ENCODE data around the gene TBL1X. TPM values are rescaled to one million over a fixed set of nuclear protein-coding genes. Genes with fewer than 3 reads are reported as not detected.

Gene TBL1X
- total RNA-seq, 1 donor from 2014 or later: 15.4 TPM

- DNase-seq (ENCODE audit: low spot score in 2 of 2): peak in 1 of 2 donors; percentile 74
- Histone ChIP-seq H3K27me3 (no peaks in the 10 kb centered on the region), H3K4me3 (no peak overlapping the region), H3K27ac (peak overlapping the region in 1 of 2 donors; percentile 48), H3K9me3 (no peaks in the 10 kb centered on the region), H3K36me3 (no peaks in the 10 kb centered on the region), H3K4me1 (peaks cover 0 to 14% of the 10 kb centered on the region in 2 donors)
- intact Hi-C loops (cut with DNase I): loop anchor here (10.0 kb wide), 1 partner anchor 98 kb away; the partner anchor contains the start of gene TBL1X
- no peak for TF ChIP-seq CTCF (IDR thresholded peaks at IDR 0.05)
Measured at GRCh38 chrX:9562851-9563250, 98.0 kb downstream of the TBL1X start.

GRCh38 chrX:9566150-9566621, 101.3 kb downstream of the TBL1X start:
- DNase-seq (ENCODE audit: low spot score in 2 of 2): peak in 1 of 2 donors; percentile 79
- intact Hi-C loops (cut with DNase I): loop anchor here (10.0 kb wide), 1 partner anchor 101 kb away; the partner anchor contains the start of gene TBL1X
- H3K27ac ChIP-seq: no peak overlapping the region

GRCh38 chrX:9569876-9570301, 105.0 kb downstream of the TBL1X start:
- no peaks in the 10 kb centered on the region for H3K9me3 ChIP-seq
- intact Hi-C loops (cut with DNase I): loop anchor here (10.0 kb wide), 1 partner anchor 105 kb away; the partner anchor contains the start of gene TBL1X
- no peaks in the 10 kb centered on the region for H3K27me3 ChIP-seq
- H3K4me3 ChIP-seq: no peak overlapping the region
- no peak overlapping the region for H3K27ac ChIP-seq
- no peak for DNase-seq (ENCODE audit: low spot score in 2 of 2)
- no peaks in the 10 kb centered on the region for H3K36me3 ChIP-seq
- peaks cover 0 to 20% of the 10 kb centered on the region in 2 donors for H3K4me1 ChIP-seq
- no peak for TF ChIP-seq CTCF (IDR thresholded peaks at IDR 0.05)

More at GRCh38 chrX:9566150-9566621, 101.3 kb downstream of the TBL1X start:
- no peak for TF ChIP-seq CTCF (IDR thresholded peaks at IDR 0.05)
- Histone ChIP-seq H3K27me3 (no peaks in the 10 kb centered on the region), H3K4me3 (no peak overlapping the region), H3K4me1 (peaks cover 0 to 17% of the 10 kb centered on the region in 2 donors), H3K9me3 (no peaks in the 10 kb centered on the region), H3K36me3 (no peaks in the 10 kb centered on the region)

- intact Hi-C loops (cut with DNase I): no loop called here
- TF ChIP-seq CTCF (IDR thresholded peaks at IDR 0.05): no peak
- Histone ChIP-seq H3K9me3 (no peaks in the 10 kb centered on the region), H3K27ac (no peak overlapping the region), H3K27me3 (no peaks in the 10 kb centered on the region), H3K4me1 (peaks cover 0 to 5% of the 10 kb centered on the region in 2 donors), H3K36me3 (no peaks in the 10 kb centered on the region), H3K4me3 (no peak overlapping the region)
- DNase-seq (ENCODE audit: low spot score in 2 of 2): no peak
Measured at GRCh38 chrX:9573282-9574106, 108.6 kb downstream of the TBL1X start.

GRCh38 chrX:9576059-9576458, 111.2 kb downstream of the TBL1X start:
- Histone ChIP-seq H3K27me3 (no peaks in the 10 kb centered on the region), H3K4me3 (no peak overlapping the region), H3K9me3 (no peaks in the 10 kb centered on the region), H3K4me1 (peaks cover 0 to 3% of the 10 kb centered on the region in 2 donors), H3K27ac (no peak overlapping the region), H3K36me3 (no peaks in the 10 kb centered on the region)
- TF ChIP-seq CTCF (IDR thresholded peaks at IDR 0.05): no peak
- DNase-seq (ENCODE audit: low spot score in 2 of 2): no peak
- intact Hi-C loops (cut with DNase I): no loop called here
